Testis (tissue), 2 donors: Measurements from ENCODE around the gene TMEM121.

Experiments used
- CTCF ChIP-seq, 3 experiments: fragments of 450-650 bp in 2 of 3; fragments of 200-600 bp in 1 of 3; sonication (generic) in 1 of 3; IDR thresholded peaks; one replicate each; pipeline ENCODE4 v1.5.1; 2016 to 2019; ENCODE audit warnings: antibody characterized with exemption in 3 of 3, mild to moderate bottlenecking in 2 of 3, moderate library complexity in 1 of 3
- POLR2A ChIP-seq: fragments of 450-650 bp; IDR thresholded peaks from one replicate; pipeline ENCODE4 v1.6.1; 2017; ENCODE audit warnings: antibody characterized with exemption, mild to moderate bottlenecking, moderate library complexity

- TF ChIP-seq POLR2A (no peak), CTCF (IDR thresholded peaks at IDR 0.05) (no peak)
Measured at GRCh38 chr14:105525861-105526775, at the start of gene TMEM121.
